GM23338 (cell line): ENCODE data around the gene NPW.

Experiments used
- CREB1 ChIP-seq: fragments of 250-450 bp; sonication (Bioruptor Pico); IDR thresholded peaks from 2 replicates; pipeline ENCODE4 v1.5.0; 2020; ENCODE audit warnings: low read depth, mild to moderate bottlenecking, moderate library complexity
- EZH2 ChIP-seq: fragments of 200-600 bp; sonication (generic); IDR thresholded peaks from one replicate; pipeline ENCODE4 v1.8.0; 2017; ENCODE audit warnings: antibody characterized with exemption, mild to moderate bottlenecking, low read depth; ENCODE audit not compliant: unreplicated experiment
- EZH2phosphoT487 ChIP-seq: fragments of 200-600 bp; sonication (generic); IDR thresholded peaks from one replicate; pipeline ENCODE4 v1.8.1; 2018; ENCODE audit warnings: antibody characterized with exemption; ENCODE audit not compliant: unreplicated experiment
- JUNB ChIP-seq: IDR thresholded peaks from one replicate; pipeline ENCODE4 v1.6.1; 2016; ENCODE audit warnings: antibody characterized with exemption; ENCODE audit not compliant: unreplicated experiment
- NANOG ChIP-seq: IDR thresholded peaks from 2 replicates; pipeline ENCODE4 v1.6.1; 2016; ENCODE audit warnings: antibody characterized with exemption, borderline replicate concordance
- POLR2AphosphoS5 ChIP-seq: IDR thresholded peaks from 2 replicates; pipeline ENCODE4 v1.6.1; 2016; ENCODE audit warnings: antibody characterized with exemption, low read depth
- STAT1 ChIP-seq: IDR thresholded peaks from one replicate; pipeline ENCODE4 v1.6.1; 2016; ENCODE audit warnings: antibody characterized with exemption; ENCODE audit not compliant: unreplicated experiment
- TF ChIP-seq, protein P1 (sequence below), 2 experiments: fragments of 200-600 bp in 1 of 2; sonication (generic) in 1 of 2; conservative IDR thresholded peaks; 2 replicates each; pipeline versions ENCODE4 v1.5.1 to v1.6.1; 2016 to 2017; ENCODE audit warnings: antibody characterized with exemption in 2 of 2, low read depth in 2 of 2, mild to moderate bottlenecking in 2 of 2, moderate library complexity in 1 of 2
- TF ChIP-seq, protein P2 (sequence below): IDR thresholded peaks from one replicate; pipeline ENCODE4 v1.6.1; 2018; ENCODE audit warnings: antibody characterized with exemption; ENCODE audit not compliant: unreplicated experiment
- TF ChIP-seq, protein P3 (sequence below): IDR thresholded peaks from 2 replicates; pipeline ENCODE4 v1.6.1; 2016; ENCODE audit warnings: antibody characterized with exemption

GRCh38 chr16:2019518-2019920 lies at the start of gene NPW:
- TF ChIP-seq EZH2 (no peak), POLR2AphosphoS5 (no peak), CREB1 (CRISPR knock-in tag) (no peak), EZH2phosphoT487 (no peak), STAT1 (no peak), NANOG (no peak), JUNB (no peak)
- TF ChIP-seq, protein P1, sequence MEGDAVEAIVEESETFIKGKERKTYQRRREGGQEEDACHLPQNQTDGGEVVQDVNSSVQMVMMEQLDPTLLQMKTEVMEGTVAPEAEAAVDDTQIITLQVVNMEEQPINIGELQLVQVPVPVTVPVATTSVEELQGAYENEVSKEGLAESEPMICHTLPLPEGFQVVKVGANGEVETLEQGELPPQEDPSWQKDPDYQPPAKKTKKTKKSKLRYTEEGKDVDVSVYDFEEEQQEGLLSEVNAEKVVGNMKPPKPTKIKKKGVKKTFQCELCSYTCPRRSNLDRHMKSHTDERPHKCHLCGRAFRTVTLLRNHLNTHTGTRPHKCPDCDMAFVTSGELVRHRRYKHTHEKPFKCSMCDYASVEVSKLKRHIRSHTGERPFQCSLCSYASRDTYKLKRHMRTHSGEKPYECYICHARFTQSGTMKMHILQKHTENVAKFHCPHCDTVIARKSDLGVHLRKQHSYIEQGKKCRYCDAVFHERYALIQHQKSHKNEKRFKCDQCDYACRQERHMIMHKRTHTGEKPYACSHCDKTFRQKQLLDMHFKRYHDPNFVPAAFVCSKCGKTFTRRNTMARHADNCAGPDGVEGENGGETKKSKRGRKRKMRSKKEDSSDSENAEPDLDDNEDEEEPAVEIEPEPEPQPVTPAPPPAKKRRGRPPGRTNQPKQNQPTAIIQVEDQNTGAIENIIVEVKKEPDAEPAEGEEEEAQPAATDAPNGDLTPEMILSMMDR (conservative IDR thresholded peaks at IDR 0.05; ENCODE audit: low read depth in 2 of 2): no peak
- TF ChIP-seq, protein P2, sequence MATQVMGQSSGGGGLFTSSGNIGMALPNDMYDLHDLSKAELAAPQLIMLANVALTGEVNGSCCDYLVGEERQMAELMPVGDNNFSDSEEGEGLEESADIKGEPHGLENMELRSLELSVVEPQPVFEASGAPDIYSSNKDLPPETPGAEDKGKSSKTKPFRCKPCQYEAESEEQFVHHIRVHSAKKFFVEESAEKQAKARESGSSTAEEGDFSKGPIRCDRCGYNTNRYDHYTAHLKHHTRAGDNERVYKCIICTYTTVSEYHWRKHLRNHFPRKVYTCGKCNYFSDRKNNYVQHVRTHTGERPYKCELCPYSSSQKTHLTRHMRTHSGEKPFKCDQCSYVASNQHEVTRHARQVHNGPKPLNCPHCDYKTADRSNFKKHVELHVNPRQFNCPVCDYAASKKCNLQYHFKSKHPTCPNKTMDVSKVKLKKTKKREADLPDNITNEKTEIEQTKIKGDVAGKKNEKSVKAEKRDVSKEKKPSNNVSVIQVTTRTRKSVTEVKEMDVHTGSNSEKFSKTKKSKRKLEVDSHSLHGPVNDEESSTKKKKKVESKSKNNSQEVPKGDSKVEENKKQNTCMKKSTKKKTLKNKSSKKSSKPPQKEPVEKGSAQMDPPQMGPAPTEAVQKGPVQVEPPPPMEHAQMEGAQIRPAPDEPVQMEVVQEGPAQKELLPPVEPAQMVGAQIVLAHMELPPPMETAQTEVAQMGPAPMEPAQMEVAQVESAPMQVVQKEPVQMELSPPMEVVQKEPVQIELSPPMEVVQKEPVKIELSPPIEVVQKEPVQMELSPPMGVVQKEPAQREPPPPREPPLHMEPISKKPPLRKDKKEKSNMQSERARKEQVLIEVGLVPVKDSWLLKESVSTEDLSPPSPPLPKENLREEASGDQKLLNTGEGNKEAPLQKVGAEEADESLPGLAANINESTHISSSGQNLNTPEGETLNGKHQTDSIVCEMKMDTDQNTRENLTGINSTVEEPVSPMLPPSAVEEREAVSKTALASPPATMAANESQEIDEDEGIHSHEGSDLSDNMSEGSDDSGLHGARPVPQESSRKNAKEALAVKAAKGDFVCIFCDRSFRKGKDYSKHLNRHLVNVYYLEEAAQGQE: no peak
- TF ChIP-seq, protein P3, sequence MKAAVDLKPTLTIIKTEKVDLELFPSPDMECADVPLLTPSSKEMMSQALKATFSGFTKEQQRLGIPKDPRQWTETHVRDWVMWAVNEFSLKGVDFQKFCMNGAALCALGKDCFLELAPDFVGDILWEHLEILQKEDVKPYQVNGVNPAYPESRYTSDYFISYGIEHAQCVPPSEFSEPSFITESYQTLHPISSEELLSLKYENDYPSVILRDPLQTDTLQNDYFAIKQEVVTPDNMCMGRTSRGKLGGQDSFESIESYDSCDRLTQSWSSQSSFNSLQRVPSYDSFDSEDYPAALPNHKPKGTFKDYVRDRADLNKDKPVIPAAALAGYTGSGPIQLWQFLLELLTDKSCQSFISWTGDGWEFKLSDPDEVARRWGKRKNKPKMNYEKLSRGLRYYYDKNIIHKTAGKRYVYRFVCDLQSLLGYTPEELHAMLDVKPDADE: no peak
